Neuronal stem cell (in vitro differentiated cells): Measurements from ENCODE around the gene CDC73.

ENCODE experiments used
- DNase-seq: peaks from one replicate; pipeline ENCODE4 v3.0.0-alpha.2; 2013; ENCODE audit warnings: low spot score
- H2AFZ ChIP-seq: one replicate; pipeline ENCODE4 v1.6.1; 2013; ENCODE audit warnings: mild to moderate bottlenecking, low read length, inconsistent platforms
- H2AK5ac ChIP-seq: 2 replicates; pipeline ENCODE4 v1.6.1; 2013; ENCODE audit warnings: low read depth, mild to moderate bottlenecking, inconsistent platforms, low read length, moderate library complexity, mixed read lengths
- H2BK120ac ChIP-seq: 2 replicates; pipeline ENCODE4 v1.6.1; 2013; ENCODE audit warnings: low read depth, mild to moderate bottlenecking, inconsistent platforms, low read length, moderate library complexity, mixed read lengths
- H2BK12ac ChIP-seq: one replicate; pipeline ENCODE4 v1.6.1; 2013; ENCODE audit warnings: low read length, inconsistent platforms
- H2BK15ac ChIP-seq: 2 replicates; pipeline ENCODE4 v1.6.1; 2013; ENCODE audit warnings: mild to moderate bottlenecking, low read length, inconsistent platforms, mixed read lengths
- H2BK5ac ChIP-seq: one replicate; pipeline ENCODE4 v1.6.1; 2013; ENCODE audit warnings: inconsistent platforms, mild to moderate bottlenecking, low read length, moderate library complexity
- H3K14ac ChIP-seq: one replicate; pipeline ENCODE4 v1.6.1; 2013; ENCODE audit warnings: low read length, inconsistent platforms
- H3K18ac ChIP-seq: 2 replicates; pipeline ENCODE4 v1.6.1; 2013; ENCODE audit warnings: low read length, inconsistent platforms
- H3K23ac ChIP-seq: 2 replicates; pipeline ENCODE4 v1.6.1; 2013; ENCODE audit warnings: low read depth, mild to moderate bottlenecking, mixed read lengths, low read length, inconsistent platforms; ENCODE audit not compliant: poor library complexity
- H3K27ac ChIP-seq: replicated peaks from 3 replicates; pipeline ENCODE4 v1.5.1; 2013; ENCODE audit warnings: low read length, inconsistent platforms
- H3K27me3 ChIP-seq, 3 experiments: 2 replicates each; pipeline ENCODE4 v1.6.1; 2013; ENCODE audit warnings: low read length in 3 of 3, mild to moderate bottlenecking in 2 of 3, inconsistent platforms in 1 of 3, low read depth in 1 of 3, mixed read lengths in 1 of 3, moderate library complexity in 1 of 3; ENCODE audit not compliant: control insufficient read depth in 3 of 3, insufficient read depth in 3 of 3
- H3K36me3 ChIP-seq, 2 donors: replicated peaks in 1 of 2; 2 replicates each; pipeline ENCODE4 v1.6.1; 2013; ENCODE audit warnings: low read length in 2 of 2; ENCODE audit not compliant: control insufficient read depth in 2 of 2, insufficient read depth in 2 of 2
- H3K4ac ChIP-seq: 2 replicates; pipeline ENCODE4 v1.6.1; 2013; ENCODE audit warnings: inconsistent platforms, mild to moderate bottlenecking, low read length, moderate library complexity
- H3K4me1 ChIP-seq, 2 donors: 1 replicate in 1 of 2; 2 replicates in 1 of 2; pipeline ENCODE4 v1.6.1; 2013; ENCODE audit warnings: low read length in 2 of 2, low read depth in 1 of 2; ENCODE audit not compliant: control insufficient read depth in 2 of 2, insufficient read depth in 1 of 2
- H3K4me2 ChIP-seq: one replicate; pipeline ENCODE4 v1.6.1; 2013; ENCODE audit warnings: mild to moderate bottlenecking, low read length, inconsistent platforms; ENCODE audit not compliant: insufficient read depth, poor library complexity, severe bottlenecking
- H3K4me3 ChIP-seq, 2 donors: 2 replicates each; pipeline ENCODE4 v1.5.1; 2013; ENCODE audit warnings: low read length in 2 of 2, mild to moderate bottlenecking in 2 of 2, inconsistent platforms in 1 of 2, moderate library complexity in 1 of 2
- H3K79me1 ChIP-seq: one replicate; pipeline ENCODE4 v1.6.1; 2013; ENCODE audit warnings: low read depth, mild to moderate bottlenecking, inconsistent platforms, low read length, moderate library complexity
- H3K9ac ChIP-seq: one replicate; pipeline ENCODE4 v1.6.1; 2013; ENCODE audit warnings: mild to moderate bottlenecking, low read depth, low read length, inconsistent platforms; ENCODE audit not compliant: poor library complexity
- H3K9me3 ChIP-seq, 2 donors: replicated peaks in 1 of 2; 2 replicates each; pipeline versions ENCODE3 to v1.6.1; 2013; ENCODE audit warnings: low read length in 2 of 2, mild to moderate bottlenecking in 2 of 2, inconsistent platforms in 1 of 2, low read depth in 1 of 2, mixed read lengths in 1 of 2, moderate library complexity in 1 of 2; ENCODE audit not compliant: control insufficient read depth in 2 of 2, insufficient read depth in 1 of 2
- H4K8ac ChIP-seq: one replicate; pipeline ENCODE4 v1.6.1; 2013; ENCODE audit warnings: low read depth, mild to moderate bottlenecking, inconsistent platforms, low read length, moderate library complexity
- H4K91ac ChIP-seq: one replicate; pipeline ENCODE4 v1.6.1; 2013; ENCODE audit warnings: low read length, low read depth, mild to moderate bottlenecking, inconsistent platforms; ENCODE audit not compliant: poor library complexity
- WGBS, 2 donors: extraction: QIAGEN DNeasy Blood & Tissue Kit; methylation state at CpG; one replicate each; pipeline ENCODE4 v1.1.7; 2013; ENCODE audit warnings: missing lambda C conversion rate in 2 of 2, mixed read lengths in 1 of 2; ENCODE audit not compliant: insufficient read length in 2 of 2, insufficient replicate concordance in 1 of 2; ENCODE audit errors: extremely low coverage in 2 of 2; 5-methylcytosine and 5-hydroxymethylcytosine counted together

Gene CDC73

DNA sequence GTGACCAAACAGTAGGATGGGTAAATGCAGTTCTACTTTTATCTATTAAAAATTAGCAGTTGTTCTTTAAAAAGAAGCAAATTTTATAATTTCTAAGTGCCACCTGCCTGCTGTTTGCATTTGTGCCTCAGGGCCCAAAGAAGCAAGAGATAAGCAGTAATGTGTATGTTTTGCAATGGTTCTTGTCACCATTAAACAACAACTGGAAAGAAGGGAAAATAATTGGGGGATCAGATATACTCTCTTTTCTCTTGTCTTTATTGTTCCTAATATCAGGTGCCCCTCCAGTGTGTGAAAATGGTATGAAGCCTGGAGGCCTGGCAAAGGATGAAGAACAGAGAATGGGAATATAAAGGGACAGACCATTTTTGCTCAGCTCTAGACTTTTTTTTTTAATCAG lies 55.0 kb downstream of the CDC73 start:
- Histone ChIP-seq H3K4me1 (no peaks in the 10 kb centered on the region), H2BK120ac (no peak overlapping the region), H4K8ac (no peak overlapping the region), H3K79me1 (no peaks in the 10 kb centered on the region), H3K27ac (no peak overlapping the region), H3K27me3 (no peaks in the 10 kb centered on the region), H3K4me2 (no peak overlapping the region), H2BK5ac (no peak overlapping the region), H3K36me3 (no peaks in the 10 kb centered on the region), H3K18ac (no peak overlapping the region), H2BK15ac (no peak overlapping the region), H3K4ac (no peak overlapping the region), H2AK5ac (no peak overlapping the region), H4K91ac (no peak overlapping the region), H3K23ac (no peak overlapping the region), H2AFZ (no peak overlapping the region), H3K14ac (no peak overlapping the region), H3K9me3 (no peaks in the 10 kb centered on the region), H3K4me3 (no peak overlapping the region), H2BK12ac (no peak overlapping the region), H3K9ac (no peak overlapping the region)
- DNase-seq = no peak

DNA sequence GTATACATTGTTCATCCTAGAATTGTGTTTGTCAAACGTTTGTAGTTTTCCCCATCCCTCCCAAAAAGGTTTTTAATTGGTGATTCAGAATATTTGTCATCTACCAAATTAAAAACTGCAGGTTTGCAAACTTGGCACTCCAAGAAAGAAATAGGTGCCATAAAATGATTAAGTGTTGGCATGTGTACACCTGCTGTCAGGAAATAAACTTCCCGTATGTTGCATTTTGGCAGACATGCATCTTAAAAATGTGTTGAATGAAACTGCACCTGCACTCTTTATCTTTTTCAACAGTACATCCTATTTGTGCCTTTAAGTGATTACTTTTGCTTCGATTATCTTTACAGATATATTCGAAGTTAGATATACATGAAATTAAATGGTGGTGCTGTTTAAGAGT lies 57.3 kb downstream of the CDC73 start:
- H2BK5ac ChIP-seq = no peak overlapping the region
- no peak overlapping the region for H3K9ac ChIP-seq
- H2BK12ac ChIP-seq = no peak overlapping the region
- H4K91ac ChIP-seq = no peak overlapping the region
- DNase-seq = no peak
- no peak overlapping the region for H2BK15ac ChIP-seq
- H3K4me2 ChIP-seq = no peak overlapping the region
- H3K4me3 ChIP-seq = no peak overlapping the region
- H3K79me1 ChIP-seq = no peaks in the 10 kb centered on the region
- H3K27me3 ChIP-seq = no peaks in the 10 kb centered on the region
- no peak overlapping the region for H2AFZ ChIP-seq
- WGBS, 2 donors = no CpG with 5 or more reads among the region's 4 CpGs
- H3K18ac ChIP-seq = no peak overlapping the region
- H4K8ac ChIP-seq = no peak overlapping the region
- no peak overlapping the region for H2AK5ac ChIP-seq
- H3K4ac ChIP-seq = no peak overlapping the region
- no peak overlapping the region for H3K23ac ChIP-seq
- no peak overlapping the region for H2BK120ac ChIP-seq
- no peaks in the 10 kb centered on the region for H3K9me3 ChIP-seq
- H3K27ac ChIP-seq = no peak overlapping the region
- no peaks in the 10 kb centered on the region for H3K4me1 ChIP-seq
- no peak overlapping the region for H3K14ac ChIP-seq
- no peaks in the 10 kb centered on the region for H3K36me3 ChIP-seq

DNA sequence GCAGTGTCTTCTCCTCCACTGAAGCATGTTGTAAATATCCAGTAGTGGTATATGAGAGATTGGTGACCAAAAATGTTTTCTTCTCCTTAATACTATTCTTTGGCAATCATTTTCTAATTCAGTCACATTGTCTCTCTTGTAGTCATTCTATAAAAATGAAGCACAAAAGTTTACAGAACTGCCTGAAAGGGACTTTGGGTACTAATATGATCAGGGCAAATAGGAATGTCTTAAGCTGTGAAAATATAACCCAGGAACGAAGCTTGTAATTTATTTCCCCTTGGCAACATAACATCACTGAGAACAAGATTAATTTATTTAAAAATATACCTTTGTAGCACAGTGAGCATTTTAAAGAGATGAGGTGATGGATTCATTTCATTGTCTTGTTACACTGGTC lies 59.7 kb downstream of the CDC73 start:
- H3K27ac ChIP-seq = no peak overlapping the region
- H2BK12ac ChIP-seq = no peak overlapping the region
- WGBS, 2 donors = no CpG with 5 or more reads among the region's 1 CpG
- H3K18ac ChIP-seq = no peak overlapping the region
- H3K9ac ChIP-seq = no peak overlapping the region
- no peak overlapping the region for H3K4me3 ChIP-seq
- H3K79me1 ChIP-seq = no peaks in the 10 kb centered on the region
- no peak overlapping the region for H2BK15ac ChIP-seq
- no peak overlapping the region for H3K14ac ChIP-seq
- no peak overlapping the region for H2BK5ac ChIP-seq
- H3K36me3 ChIP-seq = no peaks in the 10 kb centered on the region
- no peak overlapping the region for H2BK120ac ChIP-seq
- H3K27me3 ChIP-seq = no peaks in the 10 kb centered on the region
- H3K23ac ChIP-seq = no peak overlapping the region
- H4K91ac ChIP-seq = no peak overlapping the region
- no peaks in the 10 kb centered on the region for H3K9me3 ChIP-seq
- H3K4me2 ChIP-seq = no peak overlapping the region
- H4K8ac ChIP-seq = no peak overlapping the region
- H3K4me1 ChIP-seq = peaks cover 4 to 8% of the 10 kb centered on the region in 2 donors
- H2AFZ ChIP-seq = no peak overlapping the region
- DNase-seq = no peak
- H2AK5ac ChIP-seq = no peak overlapping the region
- H3K4ac ChIP-seq = no peak overlapping the region

DNA sequence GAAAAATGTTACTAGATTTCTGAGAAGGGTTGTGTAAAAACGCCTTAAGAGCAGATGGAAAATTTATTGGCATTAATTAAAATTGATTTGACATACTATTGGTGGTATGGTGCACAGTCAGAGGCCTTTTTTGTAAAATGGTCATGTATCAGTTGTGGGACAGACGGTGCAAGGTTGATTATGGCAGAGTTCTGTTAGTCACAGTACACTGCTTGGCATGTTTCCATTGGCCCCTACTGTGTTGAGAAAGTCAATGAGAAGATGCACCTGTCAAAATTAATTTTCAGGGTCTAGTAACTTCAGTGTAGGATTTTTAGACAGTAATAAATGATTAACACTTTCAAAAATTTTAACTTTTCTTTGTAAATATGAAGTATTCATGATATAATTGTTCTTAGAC lies 60.2 kb downstream of the CDC73 start:
- no peak overlapping the region for H3K14ac ChIP-seq
- no peak for DNase-seq
- H3K27me3 ChIP-seq = no peaks in the 10 kb centered on the region
- peaks cover 4 to 11% of the 10 kb centered on the region in 2 donors for H3K4me1 ChIP-seq
- H3K27ac ChIP-seq = no peak overlapping the region
- H2BK15ac ChIP-seq = no peak overlapping the region
- no peak overlapping the region for H3K9ac ChIP-seq
- no peak overlapping the region for H2BK12ac ChIP-seq
- H4K8ac ChIP-seq = no peak overlapping the region
- H2AK5ac ChIP-seq = no peak overlapping the region
- no peak overlapping the region for H2BK5ac ChIP-seq
- WGBS, 2 donors = 100% methylated on average over 1 of the region's 2 CpGs; no CpG with 5 or more reads in 1 of the 2 donors
- H2BK120ac ChIP-seq = no peak overlapping the region
- no peaks in the 10 kb centered on the region for H3K79me1 ChIP-seq
- no peak overlapping the region for H3K4me3 ChIP-seq
- no peak overlapping the region for H3K4me2 ChIP-seq
- no peaks in the 10 kb centered on the region for H3K9me3 ChIP-seq
- H4K91ac ChIP-seq = no peak overlapping the region
- no peak overlapping the region for H3K18ac ChIP-seq
- H3K23ac ChIP-seq = no peak overlapping the region
- H2AFZ ChIP-seq = no peak overlapping the region
- H3K4ac ChIP-seq = no peak overlapping the region
- H3K36me3 ChIP-seq = no peaks in the 10 kb centered on the region
